Naive thymus-derived CD8-positive, alpha-beta T cell (primary cell): Measurements from ENCODE around the gene IFT57. TPM values are rescaled to one million over a fixed set of nuclear protein-coding genes. Genes with fewer than 3 reads are reported as not detected.

ENCODE experiments used
- ATAC-seq, 2 donors: fragments of 150-1000 bp; cut with Tn5 transposase in 1 of 2; sonication (Bioruptor Pico), chemical (Tn5 transposase) in 1 of 2; 1 replicate in 1 of 2; 2 replicates in 1 of 2; pipeline ENCODE4 v1.10.0; 2021; ENCODE audit warnings: mild to moderate bottlenecking in 2 of 2, moderate library complexity in 2 of 2
- POLR2A ChIA-PET: fragments of 350-600 bp; sonication (Branson Sonifier 250); formaldehyde crosslinking; loops from one replicate; lab custom pipeline; 2021; ENCODE audit warnings: antibody characterized with exemption; lab: Charles Lee
- DNase-seq, 10 donors: peaks; one replicate each; pipeline versions ENCODE4 v3.0.0 to v3.0.0-alpha.2; 2020 to 2022
- H3K27ac Mint-ChIP-seq, 10 donors: one replicate each; pipeline ENCODE4 v1.8.0; 2020 to 2022; ENCODE audit warnings: mild to moderate bottlenecking in 10 of 10, mixed read lengths in 10 of 10, moderate library complexity in 4 of 10, inconsistent platforms in 1 of 10
- H3K27me3 Mint-ChIP-seq, 5 donors: one replicate each; pipeline ENCODE4 v1.8.0; 2021 to 2022; ENCODE audit warnings: mixed read lengths in 5 of 5
- H3K36me3 Mint-ChIP-seq, 3 donors: one replicate each; pipeline ENCODE4 v1.8.0; 2020 to 2022; ENCODE audit warnings: mixed read lengths in 3 of 3, mild to moderate bottlenecking in 2 of 3, inconsistent platforms in 1 of 3
- H3K4me1 Mint-ChIP-seq, 4 donors: one replicate each; pipeline ENCODE4 v1.8.0; 2021 to 2022; ENCODE audit warnings: mixed read lengths in 4 of 4
- H3K4me3 Mint-ChIP-seq, 10 donors: one replicate each; pipeline ENCODE4 v1.8.0; 2020 to 2022; ENCODE audit warnings: mild to moderate bottlenecking in 10 of 10, mixed read lengths in 10 of 10, moderate library complexity in 6 of 10, inconsistent platforms in 1 of 10
- H3K9me3 Mint-ChIP-seq, 9 donors: one replicate each; pipeline ENCODE4 v1.8.0; 2020 to 2022; ENCODE audit warnings: mixed read lengths in 9 of 9, mild to moderate bottlenecking in 3 of 9, inconsistent platforms in 1 of 9, moderate library complexity in 1 of 9
- polyA plus RNA-seq, 3 donors: library from polyadenylated mRNA; unstranded; fragments of 300-500 nt; fragmentation: Illumina TruSeq; gene quantifications; one replicate each; pipeline ENCODE4 v1.2.3, GENCODE V29; 2021
- total RNA-seq, 8 experiments: library from RNA in 2 of 8; stranded (reverse) in 2 of 8; gene quantifications; one replicate each; pipeline ENCODE4 v1.2.3 and lab custom pipeline; 2021 to 2026

IFT57 gene
- total and polyA plus RNA-seq, 5 experiments from 2014 or later, result 19.0 to 35.6 (median 25.2) TPM

- Mint-ChIP-seq H3K27ac (peak overlapping the region in 6 of 10 donors; percentile 11 to 100 (median 52)), H3K4me1 (peaks cover 38 to 96% (median 87%) of the 10 kb centered on the region in 4 donors), H3K27me3 (no peaks in the 10 kb centered on the region), H3K36me3 (peaks cover 23 to 43% (median 33%) of the 10 kb centered on the region in 3 donors), H3K4me3 (peak overlapping the region in 7 of 10 donors; percentile 8 to 55 (median 38)), H3K9me3 (peaks cover 0 to 12% (median 0%) of the 10 kb centered on the region in 9 donors)
- no peak for ATAC-seq
- POLR2A ChIA-PET, result interaction anchor here (2.8 kb wide), 1 partner anchor 42 kb away, joined by 8 read pairs; no protein-coding TSS in a partner anchor
- no peak for DNase-seq
Measured at GRCh38 chr3:108131475-108132134, 90.6 kb downstream of the IFT57 start.

- POLR2A ChIA-PET, result no interaction called here
- Mint-ChIP-seq H3K27me3 (no peaks in the 10 kb centered on the region), H3K36me3 (peaks cover 16 to 35% (median 26%) of the 10 kb centered on the region in 3 donors), H3K27ac (peak overlapping the region in 3 of 10 donors; percentile 67 to 100 (median 82)), H3K4me3 (peak overlapping the region in 6 of 10 donors; percentile 8 to 52 (median 36)), H3K4me1 (peaks cover 41 to 95% (median 88%) of the 10 kb centered on the region in 4 donors), H3K9me3 (peaks cover 0 to 12% (median 0%) of the 10 kb centered on the region in 9 donors)
- ATAC-seq (no peak), DNase-seq (no peak)
Measured at GRCh38 chr3:108130701-108131474, 91.3 kb downstream of the IFT57 start.

- POLR2A ChIA-PET, result interaction anchor here (9.7 kb wide), 1 partner anchor 38 kb away, joined by 167 read pairs; the partner anchor contains the start of gene CD47
- Mint-ChIP-seq H3K36me3 (peaks cover 9 to 30% (median 20%) of the 10 kb centered on the region in 3 donors), H3K9me3 (peaks cover 0 to 12% (median 0%) of the 10 kb centered on the region in 9 donors), H3K4me3 (peak overlapping the region in 2 of 10 donors; percentile 6 to 50), H3K27ac (peak overlapping the region in 5 of 10 donors; percentile 5 to 100 (median 36)), H3K27me3 (no peaks in the 10 kb centered on the region), H3K4me1 (peaks cover 43 to 96% (median 88%) of the 10 kb centered on the region in 4 donors)
- DNase-seq (no peak), ATAC-seq (no peak)
Measured at GRCh38 chr3:108130236-108130635, 92.0 kb downstream of the IFT57 start.

GRCh38 chr3:108127301-108127988, 94.8 kb downstream of the IFT57 start:
- POLR2A ChIA-PET, result interaction anchor here (1.1 to 9.7 kb wide), 11 partner anchors 10 to 95 kb away, joined by 3 to 167 read pairs (median 5); partner anchors contain the start of genes CD47 and IFT57

GRCh38 chr3:108126348-108126747, 95.9 kb downstream of the IFT57 start:
- peak overlapping the region; percentile 95 to 100 (median 98) for H3K27ac Mint-ChIP-seq
- H3K4me1 Mint-ChIP-seq, result peaks cover 42 to 93% (median 75%) of the 10 kb centered on the region in 4 donors
- DNase-seq, result no peak
- ATAC-seq, result no peak
- peaks cover 0 to 12% (median 0%) of the 10 kb centered on the region in 9 donors for H3K9me3 Mint-ChIP-seq
- peaks cover under 1 to 23% (median 3%) of the 10 kb centered on the region in 3 donors for H3K36me3 Mint-ChIP-seq
- no peaks in the 10 kb centered on the region for H3K27me3 Mint-ChIP-seq
- POLR2A ChIA-PET, result interaction anchor here (0.5 to 9.7 kb wide), 12 partner anchors 11 to 463 kb away, joined by 3 to 167 read pairs (median 4); partner anchors contain the start of genes CD47, CIP2A, DZIP3 and IFT57
- H3K4me3 Mint-ChIP-seq, result peak overlapping the region; percentile 73 to 98 (median 88)

More at GRCh38 chr3:108127301-108127988, 94.8 kb downstream of the IFT57 start:
- H3K4me1 Mint-ChIP-seq, result peaks cover 46 to 95% (median 85%) of the 10 kb centered on the region in 4 donors
- no peaks in the 10 kb centered on the region for H3K27me3 Mint-ChIP-seq
- H3K9me3 Mint-ChIP-seq, result peaks cover 0 to 12% (median 0%) of the 10 kb centered on the region in 9 donors
- ATAC-seq, result peak; percentile 61 to 64
- peaks cover 8 to 30% (median 9%) of the 10 kb centered on the region in 3 donors for H3K36me3 Mint-ChIP-seq
- H3K4me3 Mint-ChIP-seq, result peak overlapping the region; percentile 79 to 98 (median 90)
- H3K27ac Mint-ChIP-seq, result peak overlapping the region; percentile 95 to 100 (median 99)
- peak; percentile 10 to 84 (median 67) for DNase-seq

- POLR2A ChIA-PET, result interaction anchor here (0.6 to 9.7 kb wide), 12 partner anchors 8 to 464 kb away, joined by 3 to 167 read pairs (median 4); partner anchors contain the start of genes CD47, CIP2A, DZIP3 and IFT57
- peak overlapping the region; percentile 73 to 98 (median 88) for H3K4me3 Mint-ChIP-seq
Measured at GRCh38 chr3:108125550-108126071, 96.6 kb downstream of the IFT57 start.

GRCh38 chr3:108125153-108125543, 97.1 kb downstream of the IFT57 start:
- peak overlapping the region; percentile 95 to 100 (median 98) for H3K27ac Mint-ChIP-seq
- H3K9me3 Mint-ChIP-seq, result peaks cover 0 to 12% (median 0%) of the 10 kb centered on the region in 9 donors
- DNase-seq (peak in 1 of 10 donors; percentile 70), ATAC-seq (peak; percentile 32 to 47)
- POLR2A ChIA-PET, result interaction anchor here (0.8 to 9.7 kb wide), 8 partner anchors 9 to 148 kb away, joined by 3 to 167 read pairs (median 6); partner anchors contain the start of genes CD47 and IFT57
- H3K4me3 Mint-ChIP-seq, result peak overlapping the region; percentile 73 to 98 (median 88)
- peaks cover 0 to 16% (median 0%) of the 10 kb centered on the region in 3 donors for H3K36me3 Mint-ChIP-seq
- H3K27me3 Mint-ChIP-seq, result no peaks in the 10 kb centered on the region
- H3K4me1 Mint-ChIP-seq, result peaks cover 37 to 90% (median 69%) of the 10 kb centered on the region in 4 donors

More at GRCh38 chr3:108125550-108126071, 96.6 kb downstream of the IFT57 start:
- peak; percentile 61 to 64 for ATAC-seq
- DNase-seq, result peak in 9 of 10 donors; percentile 27 to 81 (median 63)
- H3K4me1 Mint-ChIP-seq, result peaks cover 38 to 92% (median 70%) of the 10 kb centered on the region in 4 donors
- no peaks in the 10 kb centered on the region for H3K27me3 Mint-ChIP-seq
- peak overlapping the region; percentile 95 to 100 (median 98) for H3K27ac Mint-ChIP-seq
- H3K9me3 Mint-ChIP-seq, result peaks cover 0 to 12% (median 0%) of the 10 kb centered on the region in 9 donors
- H3K36me3 Mint-ChIP-seq, result peaks cover 0 to 19% (median under 1%) of the 10 kb centered on the region in 3 donors

- peaks cover 0 to 12% (median 0%) of the 10 kb centered on the region in 9 donors for H3K9me3 Mint-ChIP-seq
- peak; percentile 7 to 82 (median 64) for DNase-seq
- peak overlapping the region; percentile 95 to 100 (median 98) for H3K27ac Mint-ChIP-seq
- H3K4me1 Mint-ChIP-seq, result peaks cover 37 to 91% (median 68%) of the 10 kb centered on the region in 4 donors
- peak overlapping the region; percentile 73 to 98 (median 88) for H3K4me3 Mint-ChIP-seq
- POLR2A ChIA-PET, result interaction anchor here (0.6 to 9.7 kb wide), 11 partner anchors 10 to 98 kb away, joined by 3 to 167 read pairs (median 3); partner anchors contain the start of genes CD47 and IFT57
- H3K27me3 Mint-ChIP-seq, result no peaks in the 10 kb centered on the region
- ATAC-seq, result peak; percentile 59 to 68
- H3K36me3 Mint-ChIP-seq, result peaks cover 0 to 12% (median 0%) of the 10 kb centered on the region in 3 donors
Measured at GRCh38 chr3:108124337-108125152, 97.7 kb downstream of the IFT57 start.

GRCh38 chr3:108123326-108123725, 98.9 kb downstream of the IFT57 start:
- Mint-ChIP-seq H3K9me3 (peaks cover 0 to 8% (median 0%) of the 10 kb centered on the region in 9 donors), H3K27ac (peak overlapping the region; percentile 4 to 100 (median 96)), H3K4me1 (peaks cover 37 to 87% (median 61%) of the 10 kb centered on the region in 4 donors), H3K27me3 (no peaks in the 10 kb centered on the region), H3K36me3 (peaks cover 0 to 6% (median 0%) of the 10 kb centered on the region in 3 donors), H3K4me3 (peak overlapping the region in 5 of 10 donors; percentile 15 to 79 (median 45))
- POLR2A ChIA-PET, result interaction anchor here (1.0 to 9.7 kb wide), 4 partner anchors 27 to 99 kb away, joined by 3 to 167 read pairs (median 4); partner anchors contain the start of genes CD47 and IFT57
- DNase-seq, result no peak
- ATAC-seq, result no peak

GRCh38 chr3:108122276-108122675, 99.9 kb downstream of the IFT57 start:
- ATAC-seq, result no peak
- Mint-ChIP-seq H3K36me3 (peaks cover 0 to 2% (median 0%) of the 10 kb centered on the region in 3 donors), H3K9me3 (peaks cover 0 to under 1% (median 0%) of the 10 kb centered on the region in 9 donors), H3K27me3 (no peaks in the 10 kb centered on the region), H3K4me3 (no peak overlapping the region), H3K4me1 (peaks cover 30 to 84% (median 53%) of the 10 kb centered on the region in 4 donors), H3K27ac (peak overlapping the region in 6 of 10 donors; percentile 24 to 100 (median 60))
- no peak for DNase-seq
- POLR2A ChIA-PET, result interaction anchor here (0.9 to 9.7 kb wide), 4 partner anchors 10 to 44 kb away, joined by 3 to 167 read pairs (median 5); partner anchors contain the start of gene CD47
